Duodenal mucosa (tissue), 2 donors: ENCODE results near the gene ANKRD33B.
A peak's percentile ranks its signal among the peaks of the same experiment; 100 is the strongest.

Experiments
- H3K27ac ChIP-seq: one replicate; pipeline ENCODE4 v1.7.0; 2013; ENCODE audit warnings: low read depth, low read length
- H3K27me3 ChIP-seq, 2 donors: one replicate each; pipeline ENCODE4 v1.7.0; 2013; ENCODE audit warnings: low read length in 2 of 2, control low read depth in 1 of 2; ENCODE audit not compliant: insufficient read depth in 2 of 2, control insufficient read depth in 1 of 2
- H3K36me3 ChIP-seq, 2 donors: one replicate each; pipeline ENCODE4 v1.7.0; 2013; ENCODE audit warnings: low read length in 2 of 2, control low read depth in 1 of 2; ENCODE audit not compliant: insufficient read depth in 2 of 2, control insufficient read depth in 1 of 2
- H3K4me1 ChIP-seq, 2 donors: one replicate each; pipeline ENCODE4 v1.7.0; 2013; ENCODE audit warnings: low read length in 2 of 2, control low read depth in 1 of 2; ENCODE audit not compliant: insufficient read depth in 2 of 2, control insufficient read depth in 1 of 2
- H3K4me3 ChIP-seq, 2 donors: one replicate each; pipeline ENCODE4 v1.7.0; 2013; ENCODE audit warnings: low read length in 2 of 2, low read depth in 1 of 2
- H3K9ac ChIP-seq, 2 donors: one replicate each; pipeline ENCODE4 v1.7.0; 2013; ENCODE audit warnings: low read length in 2 of 2, low read depth in 1 of 2
- H3K9me3 ChIP-seq, 2 donors: one replicate each; pipeline ENCODE4 v1.7.0; 2013; ENCODE audit warnings: low read length in 2 of 2, control low read depth in 1 of 2; ENCODE audit not compliant: control insufficient read depth in 1 of 2

The ANKRD33B gene

GRCh38 chr5:10556893-10557746, 6.8 kb upstream of the ANKRD33B start:
- Histone ChIP-seq H3K9ac (no peak overlapping the region), H3K27me3 (peaks cover under 1 to 6% of the 10 kb centered on the region in 2 donors), H3K36me3 (no peaks in the 10 kb centered on the region), H3K27ac (no peak overlapping the region), H3K9me3 (no peaks in the 10 kb centered on the region), H3K4me3 (no peak overlapping the region), H3K4me1 (no peaks in the 10 kb centered on the region)

DNA sequence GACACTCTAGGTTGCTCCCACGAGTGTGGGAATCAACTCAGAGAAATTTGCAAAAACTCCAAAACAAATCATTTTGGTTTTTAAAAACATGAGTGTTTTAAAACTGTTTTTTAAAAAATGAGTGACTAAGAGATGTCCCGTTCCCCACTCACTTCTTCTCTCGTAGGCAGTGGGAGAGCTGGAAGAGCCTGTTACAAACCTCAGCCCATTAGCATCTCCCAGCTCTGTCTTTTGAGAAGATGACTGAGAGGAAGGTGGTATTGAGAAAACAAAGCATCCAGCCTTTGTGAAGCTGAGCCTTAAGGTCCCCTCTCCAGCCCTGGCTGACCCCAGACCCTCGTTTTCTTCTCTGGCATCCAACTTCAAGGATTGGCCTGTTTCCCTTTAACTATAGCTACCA, 4.7 kb upstream of the ANKRD33B start:
- Histone ChIP-seq H3K27me3 (peaks cover 12 to 19% of the 10 kb centered on the region in 2 donors), H3K27ac (no peak overlapping the region), H3K4me1 (peaks cover 0 to 8% of the 10 kb centered on the region in 2 donors)

GRCh38 chr5:10559871-10560270, 4.0 kb upstream of the ANKRD33B start:
- H3K27ac ChIP-seq = no peak overlapping the region
- H3K4me1 ChIP-seq = peaks cover 0 to 10% of the 10 kb centered on the region in 2 donors
- peaks cover 12 to 21% of the 10 kb centered on the region in 2 donors for H3K27me3 ChIP-seq
- H3K9me3 ChIP-seq = no peaks in the 10 kb centered on the region
- H3K4me3 ChIP-seq = no peak overlapping the region
- H3K9ac ChIP-seq = no peak overlapping the region
- H3K36me3 ChIP-seq = no peaks in the 10 kb centered on the region

More for the DNA sequence above, 4.7 kb upstream of the ANKRD33B start:
- Histone ChIP-seq H3K9me3 (no peaks in the 10 kb centered on the region), H3K9ac (no peak overlapping the region), H3K4me3 (no peak overlapping the region), H3K36me3 (no peaks in the 10 kb centered on the region)

DNA sequence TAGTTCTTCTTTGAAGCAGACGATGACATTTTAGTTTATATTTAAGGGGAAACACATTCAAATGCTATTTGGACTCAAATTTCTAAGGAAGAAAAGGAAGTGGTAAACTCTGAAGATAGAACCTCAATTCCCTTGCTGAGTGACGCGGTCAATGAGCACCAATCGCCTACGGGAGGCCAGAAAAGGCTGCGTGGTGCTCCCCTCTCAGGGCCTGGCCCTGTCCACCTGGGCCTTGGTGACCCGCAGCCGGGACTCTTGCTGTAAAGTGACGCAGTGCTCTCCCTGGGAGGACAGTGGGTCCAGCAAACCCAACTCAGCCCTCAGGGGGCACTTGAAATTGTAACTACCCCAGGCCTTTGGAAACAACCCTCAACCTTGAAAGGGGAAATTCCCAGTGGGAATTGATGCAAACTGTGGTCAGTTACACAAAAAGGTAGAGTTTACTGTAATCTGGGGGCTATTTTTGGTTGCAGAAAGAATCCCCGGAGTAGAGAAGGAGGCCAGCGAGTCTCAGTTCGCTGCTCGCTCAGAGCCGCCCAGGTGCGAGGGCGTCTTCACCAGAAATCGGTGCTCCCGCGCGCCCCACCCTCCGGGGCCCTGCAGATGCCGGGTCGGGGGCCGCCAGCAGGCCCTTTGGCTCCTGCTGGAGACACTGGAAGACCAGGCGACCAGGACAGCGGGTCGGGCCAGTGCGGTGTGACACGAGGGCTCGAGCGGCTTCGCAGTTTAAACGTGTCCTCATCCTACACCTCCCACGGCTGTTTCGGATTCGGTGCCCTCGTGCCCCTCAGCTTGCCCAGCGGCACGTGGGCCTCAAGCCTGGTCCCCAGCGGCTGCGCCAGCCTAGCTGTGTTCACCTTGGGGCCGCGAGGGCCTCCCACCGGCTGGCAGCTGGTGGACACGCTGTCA, 1.4 kb upstream of the ANKRD33B start:
- Histone ChIP-seq H3K27ac (no peak overlapping the region), H3K4me1 (peaks cover 0 to 13% of the 10 kb centered on the region in 2 donors), H3K4me3 (no peak overlapping the region), H3K27me3 (peaks cover 26 to 31% of the 10 kb centered on the region in 2 donors), H3K36me3 (no peaks in the 10 kb centered on the region), H3K9ac (no peak overlapping the region), H3K9me3 (no peaks in the 10 kb centered on the region)

- Histone ChIP-seq H3K36me3 (no peaks in the 10 kb centered on the region), H3K27me3 (peaks cover 26 to 31% of the 10 kb centered on the region in 2 donors), H3K4me3 (peak overlapping the region; percentile 55 to 64), H3K4me1 (peaks cover 0 to 13% of the 10 kb centered on the region in 2 donors), H3K9ac (peak overlapping the region in 1 of 2 donors; percentile 40), H3K9me3 (no peaks in the 10 kb centered on the region), H3K27ac (no peak overlapping the region)
These were observed 543 bp upstream of the ANKRD33B start for GRCh38 chr5:10563110-10563944.

DNA sequence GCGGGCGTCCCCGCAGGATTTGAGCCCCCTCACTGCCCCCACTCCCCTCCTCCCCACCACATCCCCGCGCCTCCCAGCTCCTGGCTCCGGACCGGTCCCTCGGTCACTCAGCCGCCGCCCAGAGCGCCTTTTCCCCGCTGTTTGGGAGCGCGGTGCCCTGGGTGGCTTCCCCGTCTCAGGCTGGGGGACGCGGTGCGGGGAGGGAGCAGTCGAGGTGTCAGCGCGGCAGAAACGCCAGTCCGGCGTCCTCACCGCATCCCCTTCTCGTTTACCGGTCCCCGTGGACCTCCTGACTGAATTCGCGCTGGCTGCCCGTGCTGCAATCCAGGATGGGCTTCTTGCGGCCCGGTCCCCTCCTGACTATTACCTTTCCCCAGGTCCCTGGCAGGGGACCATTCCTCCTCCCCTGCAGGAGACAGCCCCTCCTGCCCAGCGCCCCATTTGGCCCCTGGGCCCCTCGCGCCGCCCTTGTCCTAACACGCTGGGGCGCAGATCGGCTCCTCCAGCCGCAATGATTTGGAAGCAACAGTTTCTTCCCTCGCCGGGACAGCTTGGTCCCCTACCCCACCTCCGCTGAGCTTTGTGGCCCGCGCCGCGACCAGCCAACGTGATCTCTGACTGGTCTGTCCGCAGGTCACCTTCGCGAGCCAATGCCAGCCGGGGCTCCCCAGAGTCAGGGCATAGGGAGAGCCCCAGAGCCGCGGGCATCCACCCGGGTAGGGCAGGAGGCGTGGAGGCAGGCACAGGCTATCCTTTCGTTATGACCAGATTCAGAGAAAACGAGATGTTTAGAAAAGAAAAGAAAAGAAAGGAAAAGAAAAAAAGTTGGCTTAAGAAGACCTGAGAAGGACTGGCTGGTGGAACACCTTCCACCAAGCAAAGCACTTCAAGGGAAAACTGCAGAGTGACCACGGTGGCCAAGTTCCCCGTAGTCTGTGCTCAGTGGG, 1.2 kb downstream of the ANKRD33B start:
- H3K4me3 ChIP-seq = peak overlapping the region; percentile 53 to 68
- peak overlapping the region in 1 of 2 donors; percentile 33 for H3K9ac ChIP-seq
- H3K9me3 ChIP-seq = no peaks in the 10 kb centered on the region
- peaks cover 0 to 13% of the 10 kb centered on the region in 2 donors for H3K4me1 ChIP-seq
- no peaks in the 10 kb centered on the region for H3K36me3 ChIP-seq
- H3K27me3 ChIP-seq = peaks cover 26 to 31% of the 10 kb centered on the region in 2 donors
- H3K27ac ChIP-seq = no peak overlapping the region

- Histone ChIP-seq H3K27ac (no peak overlapping the region), H3K36me3 (no peaks in the 10 kb centered on the region), H3K9me3 (no peaks in the 10 kb centered on the region), H3K27me3 (peaks cover 25 to 26% of the 10 kb centered on the region in 2 donors), H3K9ac (no peak overlapping the region), H3K4me1 (peaks cover 0 to 13% of the 10 kb centered on the region in 2 donors), H3K4me3 (peak overlapping the region; percentile 53 to 68)
These were observed 2.1 kb downstream of the ANKRD33B start for GRCh38 chr5:10565785-10566542.

- no peaks in the 10 kb centered on the region for H3K36me3 ChIP-seq
- no peak overlapping the region for H3K4me3 ChIP-seq
- H3K9ac ChIP-seq = no peak overlapping the region
- H3K4me1 ChIP-seq = peaks cover 0 to 13% of the 10 kb centered on the region in 2 donors
- peaks cover 25 to 26% of the 10 kb centered on the region in 2 donors for H3K27me3 ChIP-seq
- H3K27ac ChIP-seq = no peak overlapping the region
- H3K9me3 ChIP-seq = no peaks in the 10 kb centered on the region
These were observed 2.7 kb downstream of the ANKRD33B start for GRCh38 chr5:10566543-10567068.
